ENCODE results near the gene ANO5.

Gene ANO5

GRCh38 chr11:22302368-22302767 lies 109.5 kb downstream of the ANO5 start:
- in situ Hi-C loops (cut with HindIII; ENCODE audit: low sequenced_read_pairs), result no loop called here

GRCh38 chr11:22304337-22304961 lies 111.6 kb downstream of the ANO5 start:
- in situ Hi-C loops (cut with HindIII; ENCODE audit: low sequenced_read_pairs), result no loop called here

More at GRCh38 chr11:22302368-22302767, 109.5 kb downstream of the ANO5 start:
- TF ChIP-seq CTCF (IDR thresholded peaks at IDR 0.05; ENCODE audit: low read depth, low read length), result no peak
- no peak overlapping the region for H3K4me3 ChIP-seq (ENCODE audit: low read depth, low read length)
- no peak for DNase-seq (ENCODE audit: low read depth, low spot score)

GRCh38 chr11:22317656-22318055 lies 124.8 kb downstream of the ANO5 start:
- in situ Hi-C loops (cut with HindIII; ENCODE audit: low sequenced_read_pairs), result no loop called here
- DNase-seq (ENCODE audit: low read depth, low spot score), result no peak

More at GRCh38 chr11:22304337-22304961, 111.6 kb downstream of the ANO5 start:
- peak; percentile 40 for DNase-seq (ENCODE audit: low read depth, low spot score)
- peak; percentile 51 for TF ChIP-seq CTCF (IDR thresholded peaks at IDR 0.05; ENCODE audit: low read depth, low read length)
- no peak overlapping the region for H3K4me3 ChIP-seq (ENCODE audit: low read depth, low read length)

GRCh38 chr11:22331771-22332170 lies 138.9 kb downstream of the ANO5 start:
- DNase-seq (ENCODE audit: low read depth, low spot score), result no peak
- TF ChIP-seq CTCF (IDR thresholded peaks at IDR 0.05; ENCODE audit: low read depth, low read length), result no peak
- no peak overlapping the region for H3K4me3 ChIP-seq (ENCODE audit: low read depth, low read length)
- in situ Hi-C loops (cut with HindIII; ENCODE audit: low sequenced_read_pairs), result no loop called here

More at GRCh38 chr11:22317656-22318055, 124.8 kb downstream of the ANO5 start:
- TF ChIP-seq CTCF (IDR thresholded peaks at IDR 0.05; ENCODE audit: low read depth, low read length), result no peak
- H3K4me3 ChIP-seq (ENCODE audit: low read depth, low read length), result no peak overlapping the region
